MM.1S (cell line): ENCODE measurements around the gene DHX35.
A peak's percentile ranks its signal among the peaks of the same experiment; 100 is the strongest.

Experiments used
- DNase-seq: peaks from one replicate; pipeline ENCODE4 v3.0.0-alpha.2; 2015
- H2AFZ ChIP-seq: fragments of 300-600 bp; sonication (generic); 2 replicates; pipeline ENCODE4 v1.6.0; 2016; ENCODE audit warnings: antibody characterized with exemption, low read length
- H3F3A ChIP-seq: fragments of 300-600 bp; sonication (generic); 2 replicates; pipeline ENCODE4 v1.6.1; 2016; ENCODE audit warnings: mild to moderate bottlenecking, antibody characterized with exemption, low read length, moderate library complexity, mixed read lengths; ENCODE audit not compliant: insufficient read depth
- H3K27ac ChIP-seq: fragments of 300-600 bp; sonication (generic); 2 replicates; pipeline ENCODE4 v1.5.1; 2016; ENCODE audit warnings: mild to moderate bottlenecking, low read length
- H3K27me3 ChIP-seq: fragments of 300-600 bp; sonication (generic); replicated peaks from 2 replicates; pipeline ENCODE4 v1.6.0; 2016; ENCODE audit warnings: low read length; ENCODE audit not compliant: insufficient read depth
- H3K36me3 ChIP-seq: fragments of 300-600 bp; sonication (generic); replicated peaks from 2 replicates; pipeline ENCODE4 v1.6.1; 2016; ENCODE audit warnings: mild to moderate bottlenecking, low read length, mixed read lengths; ENCODE audit not compliant: insufficient read depth
- H3K4me1 ChIP-seq: fragments of 300-600 bp; sonication (generic); 2 replicates; pipeline ENCODE4 v1.6.1; 2016; ENCODE audit warnings: low read length, mixed read lengths
- H3K4me2 ChIP-seq: fragments of 300-600 bp; sonication (generic); 2 replicates; pipeline ENCODE4 v1.6.0; 2016; ENCODE audit warnings: low read depth, low read length
- H3K4me3 ChIP-seq: fragments of 300-600 bp; sonication (generic); 2 replicates; pipeline ENCODE4 v1.5.1; 2016; ENCODE audit warnings: low read length, mixed read lengths
- H3K79me2 ChIP-seq: fragments of 300-600 bp; sonication (generic); 2 replicates; pipeline ENCODE4 v1.6.1; 2016; ENCODE audit warnings: mixed run types, low read length, mixed read lengths
- H3K9ac ChIP-seq: fragments of 300-600 bp; sonication (generic); 2 replicates; pipeline ENCODE4 v1.6.1; 2016; ENCODE audit warnings: low read length, mixed read lengths
- H3K9me2 ChIP-seq: fragments of 300-600 bp; sonication (generic); replicated peaks from 2 replicates; pipeline ENCODE4 v1.6.1; 2016; ENCODE audit warnings: mild to moderate bottlenecking, low read length, mixed read lengths; ENCODE audit not compliant: insufficient read depth
- H3K9me3 ChIP-seq: fragments of 300-600 bp; sonication (generic); replicated peaks from 2 replicates; pipeline ENCODE4 v1.6.1; 2016; ENCODE audit warnings: mild to moderate bottlenecking, low read length, mixed read lengths; ENCODE audit not compliant: insufficient read depth
- H4K20me1 ChIP-seq: fragments of 300-600 bp; sonication (generic); 2 replicates; pipeline ENCODE4 v1.6.1; 2016; ENCODE audit warnings: mild to moderate bottlenecking, low read length, moderate library complexity, mixed read lengths; ENCODE audit not compliant: insufficient read depth
- EZH2 ChIP-seq: fragments of 300-600 bp; sonication (generic); optimal IDR thresholded peaks from 2 replicates; pipeline ENCODE3; 2017; ENCODE audit warnings: low read depth, mild to moderate bottlenecking, antibody characterized with exemption, low read length, mixed read lengths
- EZH2phosphoT487 ChIP-seq: fragments of 300-600 bp; sonication (generic); IDR thresholded peaks from 2 replicates; pipeline ENCODE4 v1.6.1; 2018; ENCODE audit warnings: antibody characterized with exemption, low read length
- TF ChIP-seq, protein P1 (sequence below): fragments of 300-600 bp; sonication (generic); IDR thresholded peaks from 2 replicates; pipeline ENCODE4 v1.5.1; 2016; ENCODE audit warnings: antibody characterized with exemption, low read length, mixed read lengths

DHX35 gene

GRCh38 chr20:38999965-39000910, 38.1 kb downstream of the DHX35 start:
- H3K9ac ChIP-seq: no peak overlapping the region
- no peak overlapping the region for H3K4me3 ChIP-seq
- no peaks in the 10 kb centered on the region for H3K79me2 ChIP-seq
- no peak overlapping the region for H2AFZ ChIP-seq
- peaks cover 8% of the 10 kb centered on the region; the same call in 1 of the 2 replicates for H3F3A ChIP-seq
- H3K36me3 ChIP-seq: no peaks in the 10 kb centered on the region
- H3K4me2 ChIP-seq: no peak overlapping the region
- H3K9me2 ChIP-seq: no peaks in the 10 kb centered on the region
- H4K20me1 ChIP-seq: no peaks in the 10 kb centered on the region
- H3K27ac ChIP-seq: no peak overlapping the region
- no peaks in the 10 kb centered on the region for H3K9me3 ChIP-seq
- H3K4me1 ChIP-seq: peaks cover 7% of the 10 kb centered on the region
- no peak for DNase-seq
- no peaks in the 10 kb centered on the region for H3K27me3 ChIP-seq
- no peak for TF ChIP-seq EZH2
- TF ChIP-seq, protein P1, sequence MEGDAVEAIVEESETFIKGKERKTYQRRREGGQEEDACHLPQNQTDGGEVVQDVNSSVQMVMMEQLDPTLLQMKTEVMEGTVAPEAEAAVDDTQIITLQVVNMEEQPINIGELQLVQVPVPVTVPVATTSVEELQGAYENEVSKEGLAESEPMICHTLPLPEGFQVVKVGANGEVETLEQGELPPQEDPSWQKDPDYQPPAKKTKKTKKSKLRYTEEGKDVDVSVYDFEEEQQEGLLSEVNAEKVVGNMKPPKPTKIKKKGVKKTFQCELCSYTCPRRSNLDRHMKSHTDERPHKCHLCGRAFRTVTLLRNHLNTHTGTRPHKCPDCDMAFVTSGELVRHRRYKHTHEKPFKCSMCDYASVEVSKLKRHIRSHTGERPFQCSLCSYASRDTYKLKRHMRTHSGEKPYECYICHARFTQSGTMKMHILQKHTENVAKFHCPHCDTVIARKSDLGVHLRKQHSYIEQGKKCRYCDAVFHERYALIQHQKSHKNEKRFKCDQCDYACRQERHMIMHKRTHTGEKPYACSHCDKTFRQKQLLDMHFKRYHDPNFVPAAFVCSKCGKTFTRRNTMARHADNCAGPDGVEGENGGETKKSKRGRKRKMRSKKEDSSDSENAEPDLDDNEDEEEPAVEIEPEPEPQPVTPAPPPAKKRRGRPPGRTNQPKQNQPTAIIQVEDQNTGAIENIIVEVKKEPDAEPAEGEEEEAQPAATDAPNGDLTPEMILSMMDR: no peak
- TF ChIP-seq EZH2phosphoT487: no peak

DNA sequence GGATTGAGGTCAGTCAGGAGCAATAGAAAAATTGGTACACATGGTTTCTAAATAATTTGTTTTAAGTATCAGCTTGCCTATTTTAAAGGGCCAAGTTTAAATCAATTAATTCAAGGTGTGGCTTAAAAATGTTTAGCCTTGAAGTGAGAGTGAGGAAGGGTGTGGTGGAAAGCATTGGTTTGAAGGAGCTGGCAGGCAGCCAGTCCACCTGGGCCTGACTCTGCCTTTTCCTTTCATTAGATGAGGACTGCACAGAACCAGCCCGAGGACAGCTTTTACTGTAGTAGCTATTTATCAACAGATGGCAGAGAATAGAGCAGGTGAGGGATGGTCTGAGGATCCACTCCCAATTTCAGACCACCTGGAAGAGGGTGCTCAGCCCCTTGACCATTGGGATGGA, 42.4 kb downstream of the DHX35 start:
- Histone ChIP-seq H3K4me2 (no peak overlapping the region), H3K27me3 (no peaks in the 10 kb centered on the region), H3K9me2 (no peaks in the 10 kb centered on the region), H3K4me1 (peaks cover 7% of the 10 kb centered on the region), H3K9me3 (no peaks in the 10 kb centered on the region), H2AFZ (no peak overlapping the region), H3K79me2 (no peaks in the 10 kb centered on the region), H3K36me3 (no peaks in the 10 kb centered on the region; the same call in 1 of the 2 replicates), H4K20me1 (0 out of 2 replicates have a peak, but pooled peaks cover 3% of the 10 kb centered on the region), H3K4me3 (no peak overlapping the region), H3K9ac (no peak overlapping the region), H3F3A (peaks cover 8% of the 10 kb centered on the region; the same call in 1 of the 2 replicates), H3K27ac (no peak overlapping the region)
- DNase-seq: peak; percentile 80
- TF ChIP-seq, protein P1: no peak
- TF ChIP-seq EZH2phosphoT487: no peak
- TF ChIP-seq EZH2: no peak

- 0 out of 2 replicates have a peak, but pooled peaks cover 3% of the 10 kb centered on the region for H4K20me1 ChIP-seq
- TF ChIP-seq EZH2phosphoT487 (no peak), EZH2 (no peak)
- TF ChIP-seq, protein P1: no peak
- no peaks in the 10 kb centered on the region for H3K9me3 ChIP-seq
- H3K27ac ChIP-seq: no peak overlapping the region
- no peak overlapping the region for H3K4me2 ChIP-seq
- H3K79me2 ChIP-seq: no peaks in the 10 kb centered on the region
- no peaks in the 10 kb centered on the region; the same call in 1 of the 2 replicates for H3K36me3 ChIP-seq
- DNase-seq: no peak
- H2AFZ ChIP-seq: no peak overlapping the region
- H3K9me2 ChIP-seq: no peaks in the 10 kb centered on the region
- H3K4me1 ChIP-seq: peaks cover 5% of the 10 kb centered on the region
- no peak overlapping the region for H3K4me3 ChIP-seq
- H3F3A ChIP-seq: peaks cover 6% of the 10 kb centered on the region; the same call in 1 of the 2 replicates
- no peak overlapping the region for H3K9ac ChIP-seq
- no peaks in the 10 kb centered on the region for H3K27me3 ChIP-seq
These were observed 47.2 kb downstream of the DHX35 start for GRCh38 chr20:39009348-39009747.
